Measurements from ENCODE around the gene PDGFA.

Gene PDGFA

DNA sequence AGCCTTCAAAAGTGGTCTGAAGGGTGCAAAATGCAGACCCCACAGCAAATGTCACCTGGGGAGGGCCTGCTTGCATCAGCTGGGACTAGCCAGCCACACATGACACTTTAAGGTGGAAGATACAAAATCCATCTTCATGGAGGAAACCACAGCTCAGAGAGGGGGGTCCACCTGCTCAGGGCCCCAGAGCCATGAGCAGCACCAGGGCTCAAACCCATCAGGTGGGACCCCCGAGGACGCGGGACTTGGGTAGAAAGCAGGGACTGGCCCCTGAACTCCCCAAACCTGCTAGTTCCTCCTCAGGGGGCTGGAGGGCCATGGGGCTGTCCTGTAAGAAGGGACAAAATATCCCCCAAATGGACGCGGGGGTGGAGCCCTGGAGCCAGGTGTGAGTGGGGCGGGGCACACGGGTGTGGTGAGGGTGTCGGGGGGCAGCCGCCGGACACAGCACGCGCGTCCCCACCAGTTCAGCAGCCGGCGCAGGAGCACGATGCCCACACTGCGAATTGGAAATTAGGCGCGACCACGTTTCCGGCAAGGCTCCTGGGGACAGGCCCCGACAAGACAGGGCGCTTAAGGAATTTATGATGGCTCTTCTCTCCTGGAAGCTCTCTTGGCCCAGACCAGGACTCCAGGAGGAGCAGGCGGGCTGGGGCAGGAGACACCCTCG lies 8.0 kb downstream of the PDGFA start:
- H3K9ac ChIP-seq (ENCODE audit: low read depth, low read length) = no peak overlapping the region
- peaks cover 27% of the 10 kb centered on the region; the same call in 1 of the 2 replicates for H3K27me3 ChIP-seq (ENCODE audit: insufficient read depth, low read length)
- peaks cover 20% of the 10 kb centered on the region for H3K4me1 ChIP-seq (ENCODE audit: insufficient read depth, low read length)
- H3K27ac ChIP-seq (ENCODE audit: low read length) = no peak overlapping the region
- H3K9me3 ChIP-seq (ENCODE audit: insufficient read depth, low read depth, low read length) = no peaks in the 10 kb centered on the region
- peaks cover 10% of the 10 kb centered on the region for H3K36me3 ChIP-seq (ENCODE audit: insufficient read depth, low read depth, low read length)
- H3K4me3 ChIP-seq (ENCODE audit: low read length) = no peak overlapping the region

DNA sequence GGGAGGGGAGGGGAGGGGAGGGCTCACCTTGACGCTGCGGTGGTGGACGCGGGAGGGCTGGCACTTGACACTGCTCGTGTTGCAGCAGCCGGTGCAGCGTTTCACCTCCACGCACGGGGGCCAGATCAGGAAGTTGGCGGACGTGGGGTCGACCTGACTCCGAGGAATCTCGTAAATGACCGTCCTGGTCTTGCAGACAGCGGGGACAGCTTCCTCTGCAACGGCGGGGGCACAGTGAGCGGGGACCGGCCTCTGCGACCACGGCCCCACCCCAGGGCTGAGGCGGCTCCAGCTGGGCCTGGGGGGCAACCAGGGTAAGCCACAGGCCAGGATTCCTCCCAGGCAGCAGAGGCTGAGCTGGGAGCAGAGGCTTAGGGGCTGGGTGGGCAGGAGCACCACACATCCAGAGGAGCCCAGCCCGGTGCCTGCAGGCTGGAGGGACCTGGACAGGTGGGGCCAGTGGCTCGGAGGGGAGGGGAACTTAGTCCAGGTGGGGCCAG lies 8.8 kb downstream of the PDGFA start:
- Histone ChIP-seq H3K27ac (ENCODE audit: low read length) (no peak overlapping the region), H3K27me3 (ENCODE audit: insufficient read depth, low read length) (peaks cover 21% of the 10 kb centered on the region; the same call in 1 of the 2 replicates), H3K36me3 (ENCODE audit: insufficient read depth, low read depth, low read length) (peaks cover 10% of the 10 kb centered on the region), H3K9ac (ENCODE audit: low read depth, low read length) (no peak overlapping the region), H3K4me1 (ENCODE audit: insufficient read depth, low read length) (peaks cover 20% of the 10 kb centered on the region), H3K9me3 (ENCODE audit: insufficient read depth, low read depth, low read length) (no peaks in the 10 kb centered on the region), H3K4me3 (ENCODE audit: low read length) (no peak overlapping the region)

DNA sequence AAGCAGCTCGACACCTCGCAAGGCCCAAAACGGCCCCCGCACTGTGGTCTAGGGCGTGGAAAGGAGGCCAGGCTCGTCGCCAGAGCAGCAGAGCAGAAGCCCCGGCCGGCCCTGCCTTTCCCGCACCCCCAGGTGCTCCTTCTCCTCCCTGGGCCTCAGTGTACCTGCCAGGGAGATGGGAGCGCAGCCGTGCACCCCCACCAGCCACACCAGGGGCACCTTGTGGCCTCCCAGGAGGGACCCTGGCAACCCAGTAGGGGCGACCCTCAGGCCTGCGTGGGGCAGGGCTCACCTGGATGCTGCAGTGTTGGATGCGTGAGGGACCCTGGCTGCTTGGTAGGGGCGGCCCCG lies 9.5 kb downstream of the PDGFA start:
- Histone ChIP-seq H3K9ac (ENCODE audit: low read depth, low read length) (no peak overlapping the region), H3K4me3 (ENCODE audit: low read length) (no peak overlapping the region), H3K27ac (ENCODE audit: low read length) (no peak overlapping the region), H3K36me3 (ENCODE audit: insufficient read depth, low read depth, low read length) (peaks cover 10% of the 10 kb centered on the region), H3K27me3 (ENCODE audit: insufficient read depth, low read length) (peaks cover 14% of the 10 kb centered on the region; the same call in 1 of the 2 replicates), H3K9me3 (ENCODE audit: insufficient read depth, low read depth, low read length) (no peaks in the 10 kb centered on the region), H3K4me1 (ENCODE audit: insufficient read depth, low read length) (peaks cover 17% of the 10 kb centered on the region)

DNA sequence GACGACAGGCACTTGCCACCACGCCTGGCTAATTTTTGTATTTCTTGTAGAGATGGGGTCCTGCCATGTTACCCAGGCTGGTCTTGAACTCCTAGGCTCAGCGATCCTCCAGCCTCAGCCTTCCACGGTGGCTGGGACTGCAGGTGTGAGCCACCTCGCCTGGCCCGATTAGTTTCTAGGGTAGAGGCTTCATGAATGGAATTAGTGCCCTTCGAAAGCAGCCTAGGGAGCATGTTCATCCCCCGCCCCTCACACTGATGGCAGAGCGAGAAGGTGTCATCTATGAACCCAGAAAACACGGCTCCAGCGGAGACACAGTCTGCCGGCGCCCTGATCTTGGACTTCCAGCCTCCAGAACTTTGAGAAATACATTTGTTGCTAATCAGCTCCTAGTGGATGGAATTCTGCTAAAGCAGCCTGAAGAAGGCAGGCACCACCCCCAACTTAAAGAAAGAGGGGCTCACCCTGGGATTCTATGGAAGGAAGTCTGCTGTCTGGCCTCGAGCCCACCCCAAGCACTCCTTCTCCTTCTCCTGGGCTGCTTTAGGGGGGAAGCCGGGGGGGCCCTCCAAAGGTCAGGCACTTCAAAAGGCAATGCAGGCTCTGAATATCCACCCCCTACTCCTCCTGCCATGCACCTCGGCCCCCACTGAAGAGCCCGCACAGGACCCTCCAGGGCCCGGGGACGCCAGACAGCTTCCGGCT lies 10.1 kb downstream of the PDGFA start:
- peaks cover 9% of the 10 kb centered on the region; the same call in 1 of the 2 replicates for H3K27me3 ChIP-seq (ENCODE audit: insufficient read depth, low read length)
- no peak overlapping the region for H3K4me3 ChIP-seq (ENCODE audit: low read length)
- H3K4me1 ChIP-seq (ENCODE audit: insufficient read depth, low read length) = peaks cover 11% of the 10 kb centered on the region
- peaks cover 10% of the 10 kb centered on the region for H3K36me3 ChIP-seq (ENCODE audit: insufficient read depth, low read depth, low read length)
- H3K9me3 ChIP-seq (ENCODE audit: insufficient read depth, low read depth, low read length) = no peaks in the 10 kb centered on the region
- no peak overlapping the region for H3K9ac ChIP-seq (ENCODE audit: low read depth, low read length)
- no peak overlapping the region for H3K27ac ChIP-seq (ENCODE audit: low read length)

DNA sequence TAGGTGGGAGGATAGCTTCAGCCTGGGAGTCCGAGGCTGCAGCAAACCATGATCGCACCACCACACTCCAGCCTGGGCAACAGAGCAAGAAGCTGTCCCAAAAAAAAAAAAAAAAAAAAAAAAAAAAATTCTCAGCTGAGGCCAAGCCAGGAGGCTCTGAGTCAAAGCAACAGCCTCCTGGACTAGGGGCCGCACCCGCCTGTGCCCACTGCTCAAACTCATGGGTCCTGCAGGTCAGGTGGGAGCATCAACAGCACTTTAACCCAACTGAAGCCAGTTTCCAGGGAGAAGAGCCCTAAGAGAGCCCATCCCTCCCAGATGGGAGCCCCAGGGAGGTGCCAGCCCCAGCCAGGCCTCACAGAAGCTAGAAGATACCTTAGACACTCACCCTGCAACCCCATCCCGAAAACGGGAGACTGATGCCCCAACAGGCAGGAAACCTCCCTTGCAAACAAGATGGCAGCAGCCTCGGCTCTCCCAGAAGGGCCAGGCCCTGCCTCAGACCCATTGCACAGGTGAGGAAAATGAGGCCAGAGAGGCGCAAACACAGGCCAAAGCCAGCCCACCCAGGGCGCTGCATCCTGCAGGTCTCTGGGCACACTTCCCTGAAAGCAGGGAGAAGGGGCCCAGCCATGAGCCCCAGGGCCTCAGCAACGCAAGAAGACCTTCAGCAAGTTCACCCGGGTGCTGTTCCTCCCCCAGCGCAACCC lies 11.0 kb downstream of the PDGFA start:
- Histone ChIP-seq H3K4me3 (ENCODE audit: low read length) (no peak overlapping the region), H3K27me3 (ENCODE audit: insufficient read depth, low read length) (no peaks in the 10 kb centered on the region), H3K36me3 (ENCODE audit: insufficient read depth, low read depth, low read length) (peaks cover 10% of the 10 kb centered on the region), H3K27ac (ENCODE audit: low read length) (no peak overlapping the region), H3K9me3 (ENCODE audit: insufficient read depth, low read depth, low read length) (no peaks in the 10 kb centered on the region), H3K4me1 (ENCODE audit: insufficient read depth, low read length) (peaks cover 2% of the 10 kb centered on the region), H3K9ac (ENCODE audit: low read depth, low read length) (no peak overlapping the region)

DNA sequence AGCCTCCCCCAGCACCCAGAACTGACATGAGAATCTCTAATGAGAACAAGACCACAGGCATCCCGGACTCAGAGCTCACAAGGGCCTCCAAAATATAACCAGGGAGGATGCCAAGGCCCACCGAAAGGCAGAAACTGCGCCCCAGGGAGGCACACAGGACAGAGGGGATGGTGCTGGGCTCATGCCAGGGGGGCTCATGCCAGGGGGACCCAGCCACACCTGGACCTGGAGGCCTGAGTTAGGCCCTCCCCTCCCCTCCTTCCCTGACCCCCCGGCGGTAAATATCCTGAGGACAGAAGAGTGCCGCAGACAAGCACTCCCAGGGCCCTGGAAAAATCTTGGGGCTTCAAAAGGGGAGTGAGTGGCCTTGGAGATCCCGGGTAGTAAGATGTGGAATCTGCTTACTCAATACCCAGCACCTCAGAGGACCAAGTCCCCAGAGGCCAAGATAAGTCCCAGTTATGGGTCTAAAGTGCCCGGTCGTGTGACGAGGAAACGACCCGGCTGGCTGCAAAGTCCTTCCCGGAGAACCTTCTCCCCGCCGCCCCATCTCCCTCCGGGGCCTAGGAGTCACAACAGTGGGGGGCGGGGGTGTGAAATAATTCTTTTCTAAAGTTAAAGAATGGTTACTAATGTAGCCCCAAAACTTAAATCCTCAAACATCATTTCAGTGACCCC lies 11.9 kb downstream of the PDGFA start:
- no peak overlapping the region for H3K27ac ChIP-seq (ENCODE audit: low read length)
- no peaks in the 10 kb centered on the region for H3K4me1 ChIP-seq (ENCODE audit: insufficient read depth, low read length)
- H3K4me3 ChIP-seq (ENCODE audit: low read length) = no peak overlapping the region
- H3K36me3 ChIP-seq (ENCODE audit: insufficient read depth, low read depth, low read length) = peaks cover 10% of the 10 kb centered on the region
- no peaks in the 10 kb centered on the region for H3K27me3 ChIP-seq (ENCODE audit: insufficient read depth, low read length)
- no peaks in the 10 kb centered on the region for H3K9me3 ChIP-seq (ENCODE audit: insufficient read depth, low read depth, low read length)
- no peak overlapping the region for H3K9ac ChIP-seq (ENCODE audit: low read depth, low read length)

DNA sequence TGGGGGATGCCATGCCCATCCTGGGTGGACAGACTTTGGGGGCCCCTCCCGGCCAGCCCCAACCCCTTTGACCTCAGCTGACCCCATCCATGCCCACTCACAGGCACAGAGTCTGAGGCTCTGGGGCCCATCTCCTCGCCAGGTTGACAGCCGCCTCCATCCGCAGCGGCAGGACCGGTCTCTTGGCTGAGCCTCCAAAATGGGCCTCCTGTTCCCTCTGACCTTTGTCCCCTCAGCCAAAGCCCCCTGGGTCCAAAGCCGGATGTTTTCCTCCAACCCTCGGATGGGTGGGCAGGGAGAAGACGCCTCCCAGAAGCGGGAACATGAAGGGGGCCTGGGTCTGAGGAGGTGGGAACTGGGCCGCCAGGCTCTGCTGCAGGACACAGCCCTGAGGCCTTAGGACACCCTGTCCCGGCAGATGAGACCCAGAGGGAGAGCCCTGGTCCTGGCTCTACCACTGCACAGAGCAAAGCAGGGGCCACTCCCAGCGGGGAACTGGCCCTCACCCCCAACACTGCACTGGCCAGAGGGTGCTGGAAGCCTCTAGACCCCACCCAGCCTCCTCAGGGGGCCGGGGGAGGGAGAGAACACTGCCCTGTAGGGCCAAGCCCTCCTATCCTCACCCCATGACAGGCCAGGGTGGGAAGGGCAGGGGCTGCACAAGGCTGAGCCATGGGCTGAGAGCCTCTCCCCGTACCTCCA lies 12.6 kb downstream of the PDGFA start:
- no peaks in the 10 kb centered on the region for H3K27me3 ChIP-seq (ENCODE audit: insufficient read depth, low read length)
- no peaks in the 10 kb centered on the region for H3K9me3 ChIP-seq (ENCODE audit: insufficient read depth, low read depth, low read length)
- H3K4me3 ChIP-seq (ENCODE audit: low read length) = no peak overlapping the region
- no peaks in the 10 kb centered on the region for H3K4me1 ChIP-seq (ENCODE audit: insufficient read depth, low read length)
- no peak overlapping the region for H3K27ac ChIP-seq (ENCODE audit: low read length)
- H3K36me3 ChIP-seq (ENCODE audit: insufficient read depth, low read depth, low read length) = peaks cover 10% of the 10 kb centered on the region
- H3K9ac ChIP-seq (ENCODE audit: low read depth, low read length) = no peak overlapping the region

DNA sequence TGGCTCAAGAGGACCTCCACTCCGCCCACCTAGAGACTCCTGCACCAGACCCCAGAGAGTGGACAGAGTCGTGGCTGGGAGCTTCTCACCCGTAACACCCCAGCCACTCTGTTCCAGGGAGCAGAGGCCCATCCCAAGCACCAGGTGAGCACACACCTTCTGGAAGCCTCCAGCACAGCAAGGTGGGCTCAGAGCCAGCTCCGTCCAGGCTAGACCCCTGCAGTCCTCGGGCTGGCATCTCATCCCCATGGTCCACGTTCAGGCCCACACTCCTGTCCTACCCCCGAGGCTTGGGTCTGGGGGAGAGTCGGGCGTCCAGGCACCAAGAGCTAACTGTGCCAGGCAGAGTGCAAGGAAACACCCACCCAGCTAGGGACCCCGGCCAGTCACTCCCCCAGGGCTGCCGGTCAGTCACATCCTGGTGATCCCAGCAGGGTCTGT lies 13.2 kb downstream of the PDGFA start:
- no peak overlapping the region for H3K9ac ChIP-seq (ENCODE audit: low read depth, low read length)
- no peak overlapping the region for H3K4me3 ChIP-seq (ENCODE audit: low read length)
- H3K27ac ChIP-seq (ENCODE audit: low read length) = no peak overlapping the region
- no peaks in the 10 kb centered on the region for H3K27me3 ChIP-seq (ENCODE audit: insufficient read depth, low read length)
- no peaks in the 10 kb centered on the region for H3K9me3 ChIP-seq (ENCODE audit: insufficient read depth, low read depth, low read length)
- peaks cover 12% of the 10 kb centered on the region for H3K36me3 ChIP-seq (ENCODE audit: insufficient read depth, low read depth, low read length)
- no peaks in the 10 kb centered on the region for H3K4me1 ChIP-seq (ENCODE audit: insufficient read depth, low read length)

DNA sequence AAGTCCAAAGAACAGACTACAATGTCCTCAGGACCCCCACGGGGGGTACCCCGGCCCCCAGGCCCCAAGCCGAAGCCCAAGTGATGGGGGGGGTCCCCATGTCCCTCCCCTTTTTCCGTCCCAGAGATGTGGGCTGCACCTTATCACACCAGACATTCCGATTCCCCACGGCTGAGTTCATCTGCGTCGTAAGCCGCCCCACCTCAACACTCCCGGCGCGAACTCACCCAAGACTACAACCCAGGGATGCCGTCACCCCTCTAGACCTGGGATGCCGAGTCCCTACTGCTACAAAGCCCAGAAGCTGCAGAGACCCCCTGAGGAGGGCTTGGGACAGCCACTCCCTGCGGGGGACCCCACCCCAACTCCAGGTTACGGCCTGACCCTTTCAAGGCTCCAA lies 14.5 kb downstream of the PDGFA start:
- H3K9ac ChIP-seq (ENCODE audit: low read depth, low read length) = no peak overlapping the region
- no peak overlapping the region for H3K4me3 ChIP-seq (ENCODE audit: low read length)
- no peaks in the 10 kb centered on the region for H3K9me3 ChIP-seq (ENCODE audit: insufficient read depth, low read depth, low read length)
- H3K27ac ChIP-seq (ENCODE audit: low read length) = no peak overlapping the region
- peaks cover 24% of the 10 kb centered on the region for H3K36me3 ChIP-seq (ENCODE audit: insufficient read depth, low read depth, low read length)
- no peaks in the 10 kb centered on the region for H3K27me3 ChIP-seq (ENCODE audit: insufficient read depth, low read length)
- H3K4me1 ChIP-seq (ENCODE audit: insufficient read depth, low read length) = no peaks in the 10 kb centered on the region

GRCh38 chr7:504221-505111 lies 15.2 kb downstream of the PDGFA start:
- Histone ChIP-seq H3K9ac (ENCODE audit: low read depth, low read length) (no peak overlapping the region), H3K4me3 (ENCODE audit: low read length) (no peak overlapping the region), H3K27me3 (ENCODE audit: insufficient read depth, low read length) (no peaks in the 10 kb centered on the region), H3K9me3 (ENCODE audit: insufficient read depth, low read depth, low read length) (no peaks in the 10 kb centered on the region), H3K27ac (ENCODE audit: low read length) (no peak overlapping the region), H3K4me1 (ENCODE audit: insufficient read depth, low read length) (no peaks in the 10 kb centered on the region), H3K36me3 (ENCODE audit: insufficient read depth, low read depth, low read length) (peaks cover 27% of the 10 kb centered on the region)
